OCI-LY3 (cell line): ENCODE data around the gene CLIP2.

Experiments used
- H2AFZ ChIP-seq: fragments of 200-600, 300-600 bp; shearing (Covaris generic); 2 replicates; pipeline ENCODE4 v1.6.0; 2014; ENCODE audit warnings: antibody characterized with exemption, low read depth, low read length
- H3K27ac ChIP-seq: fragments of 200-600, 300-600 bp; sonication (generic); 2 replicates; pipeline ENCODE4 v1.5.1; 2014; ENCODE audit warnings: mild to moderate bottlenecking, low read length, moderate library complexity, mixed read lengths
- H3K27me3 ChIP-seq: fragments of 200-600, 300-600 bp; sonication (generic); 2 replicates; pipeline ENCODE4 v1.6.1; 2014; ENCODE audit warnings: low read depth, low read length, mixed read lengths
- H3K36me3 ChIP-seq: fragments of 200-600, 300-600 bp; sonication (generic); replicated peaks from 2 replicates; pipeline ENCODE3; 2014; ENCODE audit warnings: low read depth, low read length, mixed read lengths
- H3K4me1 ChIP-seq: fragments of 300-600, 200-600 bp; sonication (generic); 2 replicates; pipeline ENCODE4 v1.6.1; 2014; ENCODE audit warnings: low read length, mixed read lengths
- H3K4me2 ChIP-seq: fragments of 200-600, 300-600 bp; sonication (generic); 2 replicates; pipeline ENCODE4 v1.6.1; 2014; ENCODE audit warnings: low read length, mixed read lengths
- H3K4me3 ChIP-seq: fragments of 300-600, 200-600 bp; sonication (generic); 2 replicates; pipeline ENCODE4 v1.5.1; 2014; ENCODE audit warnings: antibody characterized with exemption, mild to moderate bottlenecking, low read length, moderate library complexity
- H3K79me2 ChIP-seq: fragments of 300-600, 200-600 bp; shearing (Covaris generic); 2 replicates; pipeline ENCODE4 v1.6.1; 2014; ENCODE audit warnings: mild to moderate bottlenecking, low read length, mixed read lengths
- H3K9ac ChIP-seq: fragments of 300-600, 200-600 bp; shearing (Covaris generic); 2 replicates; pipeline ENCODE4 v1.6.0; 2014; ENCODE audit warnings: mild to moderate bottlenecking, low read length, moderate library complexity
- H3K9me3 ChIP-seq: fragments of 200-600, 300-600 bp; shearing (Covaris generic); 2 replicates; pipeline ENCODE4 v1.6.1; 2014; ENCODE audit warnings: low read length, mixed read lengths; ENCODE audit not compliant: insufficient read depth
- H4K20me1 ChIP-seq: fragments of 200-600, 300-600 bp; sonication (generic); 2 replicates; pipeline ENCODE4 v1.6.1; 2016; ENCODE audit warnings: low read length, mixed read lengths; ENCODE audit not compliant: insufficient read depth
- CTCF ChIP-seq: fragments of 200-600, 300-600 bp; sonication (generic); IDR thresholded peaks from 2 replicates; pipeline ENCODE4 v1.5.1; 2014; ENCODE audit warnings: antibody characterized with exemption, low read length, low read depth
- EZH2phosphoT487 ChIP-seq: fragments of 200-600 bp; shearing (Covaris generic); IDR thresholded peaks from 2 replicates; pipeline ENCODE4 v1.6.1; 2018; ENCODE audit warnings: antibody characterized with exemption, mixed run types, low read depth

Gene CLIP2

GRCh38 chr7:74365322-74366022 lies 76.3 kb downstream of the CLIP2 start:
- no peaks in the 10 kb centered on the region for H3K4me1 ChIP-seq
- TF ChIP-seq EZH2phosphoT487 (no peak), CTCF (no peak)
- H3K9ac ChIP-seq, result no peak overlapping the region
- H4K20me1 ChIP-seq, result no peaks in the 10 kb centered on the region
- H2AFZ ChIP-seq, result no peak overlapping the region
- no peak overlapping the region for H3K27ac ChIP-seq
- no peak overlapping the region for H3K4me3 ChIP-seq
- H3K27me3 ChIP-seq, result no peaks in the 10 kb centered on the region
- no peaks in the 10 kb centered on the region for H3K9me3 ChIP-seq
- H3K36me3 ChIP-seq, result peaks cover 8% of the 10 kb centered on the region
- H3K79me2 ChIP-seq, result no peaks in the 10 kb centered on the region
- H3K4me2 ChIP-seq, result no peak overlapping the region

DNA sequence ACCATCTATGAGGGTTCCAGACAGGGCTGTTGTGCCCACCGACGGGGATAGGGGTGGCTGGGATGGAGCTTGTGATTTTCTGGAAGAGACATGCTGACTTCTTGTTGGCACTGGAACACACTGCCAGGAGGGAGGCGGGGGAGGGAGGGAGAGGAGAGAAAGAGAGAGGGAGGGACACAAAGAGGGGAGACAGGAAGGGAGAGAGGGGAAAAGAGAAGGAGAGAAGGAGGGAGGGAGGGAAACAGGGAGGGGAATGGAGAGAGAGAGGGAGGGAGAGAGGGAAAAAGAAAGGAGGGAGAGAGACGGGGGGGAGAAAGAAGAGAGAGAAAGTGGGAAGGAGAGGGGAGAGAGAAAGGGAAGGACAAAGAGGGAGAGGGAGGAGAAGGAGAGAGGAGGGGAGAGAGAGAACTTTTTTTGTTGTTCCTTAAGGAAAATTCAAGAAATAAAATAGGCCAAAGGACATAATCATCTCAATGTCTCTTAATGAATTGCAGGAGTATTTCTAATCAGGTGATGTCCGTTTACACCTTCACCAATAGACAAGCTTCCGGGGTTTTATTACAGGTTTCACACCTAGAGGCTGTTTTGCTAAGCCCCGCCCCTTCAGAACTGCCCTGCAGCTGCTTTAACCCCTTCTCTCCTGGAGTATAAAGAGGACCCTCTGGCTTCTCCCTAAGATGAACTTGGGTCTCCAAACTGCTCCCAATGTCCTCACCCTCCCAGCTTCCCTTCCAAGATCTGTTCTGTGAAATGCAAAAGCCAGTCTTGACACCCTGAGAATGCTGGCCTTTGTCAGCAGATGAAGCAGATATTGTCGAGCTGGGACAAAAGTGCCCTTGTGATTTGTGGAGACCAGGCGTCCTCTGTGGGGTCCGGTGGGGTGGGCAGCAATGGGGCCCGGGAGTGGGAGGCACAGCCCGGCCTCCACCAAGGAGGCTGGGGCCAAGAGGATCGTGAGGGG lies 82.5 kb downstream of the CLIP2 start:
- Histone ChIP-seq H4K20me1 (peaks cover 3% of the 10 kb centered on the region; the same call in 1 of the 2 replicates), H3K4me3 (no peak overlapping the region), H3K9me3 (no peaks in the 10 kb centered on the region), H3K9ac (no peak overlapping the region), H3K27ac (no peak overlapping the region), H3K4me1 (0 out of 2 replicates have a peak, but pooled peaks cover 4% of the 10 kb centered on the region), H3K79me2 (no peaks in the 10 kb centered on the region), H3K36me3 (peaks cover 8% of the 10 kb centered on the region), H3K4me2 (no peak overlapping the region), H2AFZ (no peak overlapping the region), H3K27me3 (no peaks in the 10 kb centered on the region)
- TF ChIP-seq EZH2phosphoT487 (no peak), CTCF (no peak)

DNA sequence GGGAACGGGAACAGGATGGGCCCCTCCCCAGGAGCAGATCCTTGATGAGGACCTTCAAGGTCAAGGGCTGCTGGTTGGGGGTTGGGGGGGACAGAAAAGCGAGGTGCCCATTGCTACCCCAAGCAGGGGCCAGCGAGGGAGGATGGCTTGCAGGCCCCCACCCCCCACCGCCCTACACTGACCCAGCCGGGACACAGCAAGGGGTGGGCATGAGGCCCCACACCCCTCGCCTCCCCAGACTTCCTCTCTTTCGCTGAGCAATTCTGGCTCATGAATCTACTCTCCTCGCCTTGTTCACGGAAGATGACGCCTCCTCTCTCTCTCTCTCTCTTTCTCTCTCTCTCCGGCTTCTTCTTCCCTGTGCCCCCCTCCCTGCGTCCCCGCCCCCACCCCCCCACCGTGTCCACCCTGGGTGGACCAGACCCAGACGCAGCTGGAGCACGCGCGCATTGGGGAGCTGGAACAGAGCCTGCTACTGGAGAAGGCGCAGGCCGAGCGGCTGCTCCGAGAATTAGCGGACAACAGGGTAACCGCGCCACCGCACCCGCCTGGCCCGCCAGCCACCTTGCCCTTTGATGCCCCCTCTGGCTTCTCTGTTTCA lies 83.4 kb downstream of the CLIP2 start:
- Histone ChIP-seq H3K36me3 (peaks cover 8% of the 10 kb centered on the region), H3K9ac (no peak overlapping the region), H3K27ac (no peak overlapping the region), H3K4me3 (no peak overlapping the region), H2AFZ (no peak overlapping the region), H3K4me2 (no peak overlapping the region), H4K20me1 (peaks cover 3% of the 10 kb centered on the region; the same call in 1 of the 2 replicates), H3K4me1 (0 out of 2 replicates have a peak, but pooled peaks cover 4% of the 10 kb centered on the region), H3K9me3 (no peaks in the 10 kb centered on the region), H3K79me2 (no peaks in the 10 kb centered on the region), H3K27me3 (no peaks in the 10 kb centered on the region)
- TF ChIP-seq EZH2phosphoT487 (no peak), CTCF (no peak)
